Esophagus muscularis mucosa (tissue), 4 donors: ENCODE results near the gene SCNN1B. TPM values are rescaled to one million over a fixed set of nuclear protein-coding genes. Genes with fewer than 3 reads are reported as not detected.
"Not testable (repeated sequence)": the region's sequence is repeated elsewhere in the genome, so short reads cannot be mapped to it uniquely, and the experiment has no call there.

Source experiments
- DNase-seq: peaks from one replicate; pipeline ENCODE4 v3.0.0-alpha.2; 2017; ENCODE audit errors: extremely low spot score
- H3K27ac ChIP-seq, 4 donors: fragments of 200-600 bp; sonication (generic); replicated peaks in 1 of 4; 1 replicate in 3 of 4; 2 replicates in 1 of 4; pipeline ENCODE4 v1.5.1; 2016 to 2019; ENCODE audit warnings: mild to moderate bottlenecking in 1 of 4
- H3K27me3 ChIP-seq, 4 donors: fragments of 200-600 bp; sonication (generic); one replicate each; pipeline versions ENCODE4 v1.5.1 to v1.6.0; 2016 to 2019
- H3K36me3 ChIP-seq, 4 donors: fragments of 200-600 bp; sonication (generic); one replicate each; pipeline ENCODE4 v1.5.1; 2016 to 2019
- H3K4me1 ChIP-seq, 4 donors: fragments of 200-600 bp; sonication (generic); one replicate each; pipeline ENCODE4 v1.5.1; 2016 to 2019
- H3K4me3 ChIP-seq, 4 donors: fragments of 200-600 bp; sonication (generic); 1 replicate in 2 of 4; 2 replicates in 2 of 4; pipeline ENCODE4 v1.5.1; 2016 to 2019; ENCODE audit warnings: mild to moderate bottlenecking in 4 of 4, moderate library complexity in 1 of 4
- H3K9me3 ChIP-seq, 4 donors: fragments of 200-600 bp; sonication (generic); 1 replicate in 3 of 4; 2 replicates in 1 of 4; pipeline ENCODE4 v1.5.1; 2016 to 2019
- EP300 ChIP-seq: sonication (generic); formaldehyde crosslinking; IDR thresholded peaks from one replicate; pipeline ENCODE4 v1.6.1; 2017; ENCODE audit warnings: antibody characterized with exemption
- POLR2A ChIP-seq: fragments of 450-650 bp; IDR thresholded peaks from one replicate; pipeline ENCODE4 v1.6.1; 2017; ENCODE audit warnings: antibody characterized with exemption, moderate library complexity, mild to moderate bottlenecking, low read depth
- POLR2AphosphoS5 ChIP-seq, 2 donors: sonication (generic); formaldehyde crosslinking; IDR thresholded peaks; one replicate each; pipeline ENCODE4 v1.6.1; 2017; ENCODE audit warnings: antibody characterized with exemption in 2 of 2
- WGBS: methylation state at CpG from one replicate; pipeline ENCODE4 v1.1.5; 2018; 5-methylcytosine and 5-hydroxymethylcytosine counted together
- intact Hi-C: fragments of 100-400 bp; cut with DNase I; formaldehyde crosslinking; loops from one replicate; pipeline ENCODE4 v1.15.1; 2023
- total RNA-seq, 4 donors: library from RNA; depleted of rRNA; stranded (reverse); fragments of >200 nt; gene quantifications; one replicate each; pipeline versions ENCODE4 v1.1.0 to v1.2.1, GENCODE V29; 2016
- TF ChIP-seq, protein P1 (sequence below), 3 experiments: fragments of 200-600 bp in 2 of 3; fragments of 450-650 bp in 1 of 3; sonication (generic) in 2 of 3; IDR thresholded peaks; one replicate each; pipeline ENCODE4 v1.5.1; 2017 to 2019; ENCODE audit warnings: antibody characterized with exemption in 3 of 3, mild to moderate bottlenecking in 2 of 3, moderate library complexity in 1 of 3

Gene SCNN1B
- total RNA-seq, 4 donors from 2014 or later = 1.2 to 4.2 (median 4.0) TPM

DNA sequence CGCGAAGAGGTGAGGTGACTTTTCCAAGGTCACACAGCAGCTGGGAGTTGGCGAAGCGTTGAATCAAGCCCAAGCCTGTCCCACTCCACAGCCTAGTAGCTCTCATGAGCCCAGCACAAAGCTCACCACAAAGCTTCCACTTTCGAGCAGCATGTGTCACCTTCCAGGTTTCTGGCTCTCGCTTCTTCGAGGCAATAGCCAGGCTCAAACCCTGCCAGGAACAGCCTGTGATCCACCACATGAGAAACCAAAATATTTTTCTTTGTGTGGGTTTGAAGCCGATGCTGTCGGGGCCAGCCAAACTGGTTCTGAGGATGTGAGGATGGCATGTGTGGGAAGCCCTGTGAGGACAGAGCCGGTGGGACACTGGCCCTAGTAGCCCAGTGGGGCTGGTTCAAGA is 82.8 kb downstream of the SCNN1B start:
- Histone ChIP-seq H3K27me3 (no peaks in the 10 kb centered on the region), H3K4me1 (no peaks in the 10 kb centered on the region), H3K27ac (no peak overlapping the region), H3K9me3 (no peaks in the 10 kb centered on the region), H3K36me3 (peaks cover 16 to 25% (median 21%) of the 10 kb centered on the region in 4 donors), H3K4me3 (no peak overlapping the region)
- intact Hi-C loops = no loop called here
- TF ChIP-seq, protein P1, sequence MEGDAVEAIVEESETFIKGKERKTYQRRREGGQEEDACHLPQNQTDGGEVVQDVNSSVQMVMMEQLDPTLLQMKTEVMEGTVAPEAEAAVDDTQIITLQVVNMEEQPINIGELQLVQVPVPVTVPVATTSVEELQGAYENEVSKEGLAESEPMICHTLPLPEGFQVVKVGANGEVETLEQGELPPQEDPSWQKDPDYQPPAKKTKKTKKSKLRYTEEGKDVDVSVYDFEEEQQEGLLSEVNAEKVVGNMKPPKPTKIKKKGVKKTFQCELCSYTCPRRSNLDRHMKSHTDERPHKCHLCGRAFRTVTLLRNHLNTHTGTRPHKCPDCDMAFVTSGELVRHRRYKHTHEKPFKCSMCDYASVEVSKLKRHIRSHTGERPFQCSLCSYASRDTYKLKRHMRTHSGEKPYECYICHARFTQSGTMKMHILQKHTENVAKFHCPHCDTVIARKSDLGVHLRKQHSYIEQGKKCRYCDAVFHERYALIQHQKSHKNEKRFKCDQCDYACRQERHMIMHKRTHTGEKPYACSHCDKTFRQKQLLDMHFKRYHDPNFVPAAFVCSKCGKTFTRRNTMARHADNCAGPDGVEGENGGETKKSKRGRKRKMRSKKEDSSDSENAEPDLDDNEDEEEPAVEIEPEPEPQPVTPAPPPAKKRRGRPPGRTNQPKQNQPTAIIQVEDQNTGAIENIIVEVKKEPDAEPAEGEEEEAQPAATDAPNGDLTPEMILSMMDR (IDR thresholded peaks at IDR 0.05) = no peak
- no peak for TF ChIP-seq EP300
- TF ChIP-seq POLR2AphosphoS5 (IDR thresholded peaks at IDR 0.05) = no peak
- no peak for TF ChIP-seq POLR2A
- no peak for DNase-seq
- 91% methylated on average over 9 of the region's 10 CpGs for WGBS

DNA sequence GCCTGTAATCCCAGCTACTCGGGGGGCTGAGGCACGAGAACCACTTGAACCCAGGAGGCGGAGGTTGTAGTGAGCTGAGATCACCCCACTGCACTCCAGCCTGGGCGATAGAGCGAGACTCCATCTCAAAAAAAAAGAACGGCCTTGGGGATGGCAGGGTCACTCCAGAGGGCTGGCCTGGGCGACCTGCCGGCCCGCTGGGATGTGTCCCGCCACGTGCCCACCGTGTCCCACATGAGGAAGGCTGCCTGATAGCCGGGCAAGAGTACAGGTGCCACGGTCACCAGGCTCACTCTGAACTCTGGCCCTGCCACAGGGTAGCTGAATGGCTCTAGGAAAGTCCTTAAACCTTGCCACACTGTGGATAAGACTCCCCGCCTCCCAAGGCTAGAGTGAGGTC is 83.3 kb downstream of the SCNN1B start:
- Histone ChIP-seq H3K9me3 (no peaks in the 10 kb centered on the region), H3K4me1 (no peaks in the 10 kb centered on the region), H3K27ac (no peak overlapping the region), H3K4me3 (no peak overlapping the region), H3K36me3 (peaks cover 17 to 30% (median 26%) of the 10 kb centered on the region in 4 donors), H3K27me3 (no peaks in the 10 kb centered on the region)
- TF ChIP-seq EP300 = no peak
- no peak for TF ChIP-seq POLR2A
- TF ChIP-seq, protein P1 (IDR thresholded peaks at IDR 0.05) = no peak
- no peak for TF ChIP-seq POLR2AphosphoS5 (IDR thresholded peaks at IDR 0.05)
- no peak for DNase-seq
- WGBS = 94% methylated on average over 13 of the region's 15 CpGs
- intact Hi-C loops = no loop called here

DNA sequence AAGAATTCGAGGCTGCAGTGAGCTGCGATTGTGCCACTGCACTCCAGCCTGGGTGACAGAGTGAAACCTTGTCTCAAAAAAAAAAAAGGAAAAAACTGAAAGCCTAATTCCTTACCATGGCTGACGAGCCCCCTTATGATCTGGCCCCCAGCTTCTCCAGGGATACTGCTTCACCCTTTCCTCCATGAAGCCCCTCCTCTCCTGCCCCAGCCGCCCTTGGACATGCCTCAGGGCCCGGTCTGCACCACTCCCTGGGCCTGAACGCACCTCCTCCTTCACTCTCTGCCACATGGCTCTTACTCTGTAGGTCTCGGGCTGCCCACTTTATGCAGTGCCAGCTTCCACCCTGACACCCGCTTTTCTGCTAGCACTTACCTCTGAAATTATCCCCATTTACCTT is 85.6 kb downstream of the SCNN1B start:
- intact Hi-C loops = no loop called here
- Histone ChIP-seq H3K4me3 (no peak overlapping the region), H3K27ac (no peak overlapping the region), H3K4me1 (no peaks in the 10 kb centered on the region), H3K9me3 (no peaks in the 10 kb centered on the region), H3K27me3 (no peaks in the 10 kb centered on the region), H3K36me3 (peaks cover 29 to 53% (median 49%) of the 10 kb centered on the region in 4 donors)
- no peak for DNase-seq
- 85% methylated on average over 8 of the region's 8 CpGs for WGBS
- TF ChIP-seq, protein P1 (IDR thresholded peaks at IDR 0.05) = no peak
- no peak for TF ChIP-seq POLR2AphosphoS5 (IDR thresholded peaks at IDR 0.05)
- TF ChIP-seq EP300 = no peak
- no peak for TF ChIP-seq POLR2A

DNA sequence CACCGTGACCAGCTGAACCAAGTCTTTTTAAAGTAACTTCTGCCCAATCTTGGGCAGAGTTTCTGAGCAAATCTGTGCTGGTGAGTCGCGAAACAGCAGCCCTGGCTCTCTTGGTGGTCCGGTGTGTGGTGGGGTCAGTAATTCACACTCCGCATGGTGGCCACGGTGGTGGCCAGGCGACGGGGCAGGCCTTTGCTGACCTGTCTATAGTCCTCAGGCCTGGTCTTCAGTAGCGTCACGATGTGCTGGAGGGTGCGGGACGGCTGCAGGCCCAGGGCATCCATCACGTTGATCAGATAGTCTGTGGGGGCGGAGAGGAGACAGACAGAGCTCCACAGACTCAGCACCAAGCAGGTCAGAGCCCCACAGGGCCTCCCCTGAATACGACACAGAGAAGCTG is 86.7 kb downstream of the SCNN1B start:
- H3K4me1 ChIP-seq = peaks cover 7 to 9% (median 7%) of the 10 kb centered on the region in 4 donors
- TF ChIP-seq, protein P1 (IDR thresholded peaks at IDR 0.05) = no peak
- TF ChIP-seq EP300 = no peak
- TF ChIP-seq POLR2A = no peak
- TF ChIP-seq POLR2AphosphoS5 (IDR thresholded peaks at IDR 0.05) = no peak
- WGBS = 90% methylated on average over 6 of the region's 15 CpGs
- H3K4me3 ChIP-seq = no peak overlapping the region
- H3K27ac ChIP-seq = no peak overlapping the region
- intact Hi-C loops = no loop called here
- DNase-seq = no peak
- peaks cover 29 to 61% (median 50%) of the 10 kb centered on the region in 4 donors for H3K36me3 ChIP-seq
- no peaks in the 10 kb centered on the region for H3K27me3 ChIP-seq
- H3K9me3 ChIP-seq = no peaks in the 10 kb centered on the region

DNA sequence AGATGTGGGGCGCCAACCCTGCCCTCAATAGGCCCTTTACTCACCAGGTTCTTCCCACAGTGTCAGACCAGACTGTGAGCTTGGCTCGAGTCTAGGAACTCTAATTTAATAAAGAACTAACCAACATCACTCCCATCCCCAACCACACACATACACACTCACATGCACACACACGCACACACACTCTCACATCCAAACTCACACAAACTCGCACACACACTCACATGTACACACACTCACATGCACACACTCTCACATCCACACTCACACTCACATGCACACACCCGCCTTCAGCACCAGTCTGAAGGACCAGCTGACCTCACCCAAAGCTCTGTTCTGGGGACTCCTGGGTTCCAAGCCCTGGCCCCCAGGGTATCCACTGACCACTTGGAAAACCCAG is 87.1 kb downstream of the SCNN1B start:
- peaks cover 29 to 61% (median 50%) of the 10 kb centered on the region in 4 donors for H3K36me3 ChIP-seq
- H3K4me3 ChIP-seq = no peak overlapping the region
- H3K9me3 ChIP-seq = no peaks in the 10 kb centered on the region
- no peak for TF ChIP-seq POLR2A
- TF ChIP-seq, protein P1 (IDR thresholded peaks at IDR 0.05) = no peak
- no peak for TF ChIP-seq POLR2AphosphoS5 (IDR thresholded peaks at IDR 0.05)
- no peak for TF ChIP-seq EP300
- intact Hi-C loops = no loop called here
- WGBS = 95% methylated on average over 4 of the region's 5 CpGs
- H3K4me1 ChIP-seq = peaks cover 9 to 13% (median 12%) of the 10 kb centered on the region in 4 donors
- no peak for DNase-seq
- no peaks in the 10 kb centered on the region for H3K27me3 ChIP-seq
- no peak overlapping the region for H3K27ac ChIP-seq

DNA sequence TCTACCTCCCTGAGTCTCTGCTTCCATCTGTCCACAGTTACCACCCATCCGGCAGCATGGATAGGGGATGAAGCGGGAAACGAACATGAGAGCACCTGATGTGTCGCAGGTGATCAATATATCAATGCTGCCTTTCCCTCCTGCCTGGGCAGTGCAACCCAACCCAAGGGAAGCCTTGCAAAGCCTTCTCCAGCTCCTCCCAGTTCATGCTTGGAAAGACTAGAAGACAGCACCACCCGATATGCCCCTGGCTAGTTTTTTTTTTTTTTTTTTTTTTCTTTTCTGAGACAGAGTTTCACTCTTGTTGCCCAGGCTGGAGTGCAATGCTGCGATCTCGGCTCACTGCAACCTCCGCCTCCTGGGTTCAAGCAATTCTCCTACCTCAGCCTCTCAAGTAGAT is 87.8 kb downstream of the SCNN1B start:
- WGBS = 95% methylated on average over 8 of the region's 8 CpGs
- H3K27ac ChIP-seq, H3K27me3 ChIP-seq, H3K4me3 ChIP-seq, H3K9me3 ChIP-seq, intact Hi-C loops, DNase-seq: not testable (repeated sequence)
- Histone ChIP-seq H3K36me3 (peaks cover 29 to 63% (median 52%) of the 10 kb centered on the region in 4 donors), H3K4me1 (peaks cover 9 to 19% (median 16%) of the 10 kb centered on the region in 4 donors)
